NCI-H82 treated with DMSO at 0.1 percent for 48 hours (cell line): Measurements from ENCODE around the gene CRY2.

Experiments used
- DNase-seq: peaks from one replicate; lab custom pipeline; 2025; ENCODE audit not compliant: unreplicated experiment; lab: John Stamatoyannopoulos, UW

Gene CRY2

GRCh38 chr11:45929486-45930030, 82.3 kb downstream of the CRY2 start:
- no peak for DNase-seq

GRCh38 chr11:45930031-45930794, 82.9 kb downstream of the CRY2 start:
- DNase-seq: no peak

DNA sequence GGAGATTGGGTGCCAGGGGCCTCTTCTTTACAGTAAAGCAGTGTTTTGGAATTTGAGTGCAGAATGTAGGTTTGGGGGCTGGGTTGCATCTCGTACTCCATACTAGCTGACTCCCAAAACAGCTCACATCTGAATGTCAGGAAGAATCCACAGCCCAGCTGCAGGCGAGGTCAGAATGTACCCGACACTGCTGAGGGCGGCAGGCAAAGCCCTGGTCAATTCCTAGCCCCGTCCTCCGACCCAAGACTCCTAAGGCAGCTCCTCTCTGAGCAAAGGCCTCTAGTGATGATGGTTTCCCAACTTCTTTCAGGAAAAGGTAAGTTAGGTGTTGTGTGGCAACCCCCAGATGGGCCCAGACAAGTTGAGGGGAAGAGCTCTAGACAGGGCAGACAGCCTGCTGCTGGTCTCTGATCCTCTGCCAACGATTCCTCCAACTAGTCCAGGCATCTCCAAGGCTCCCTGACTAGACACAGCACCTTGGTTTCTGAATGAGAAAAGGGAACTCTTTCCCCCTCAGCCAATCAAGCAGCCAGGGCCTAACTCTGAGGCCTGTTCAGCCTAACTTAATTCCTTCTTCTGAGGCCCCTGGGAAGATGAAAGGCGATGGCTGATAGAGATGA, 83.8 kb downstream of the CRY2 start:
- no peak for DNase-seq

DNA sequence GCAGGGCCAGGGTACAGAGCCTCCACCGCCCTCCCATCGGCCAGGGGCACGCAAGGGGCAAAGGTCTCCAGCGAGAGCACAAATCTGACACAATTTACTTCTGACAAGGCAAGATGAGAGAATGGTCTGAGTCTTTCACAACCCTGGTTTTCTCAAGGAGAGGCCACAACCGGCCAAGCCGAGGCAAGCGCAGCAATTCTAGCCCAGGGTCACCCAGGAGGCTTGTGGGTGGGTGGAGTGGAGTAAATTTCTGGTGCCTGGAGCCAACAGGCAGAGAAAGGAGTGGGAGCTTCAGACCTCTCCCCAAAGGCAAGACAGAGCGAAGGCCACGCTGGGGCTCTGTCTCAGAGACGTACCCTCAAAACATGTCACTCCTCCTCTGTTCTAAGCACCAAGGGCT, 84.5 kb downstream of the CRY2 start:
- DNase-seq: no peak

- no peak for DNase-seq
Observed at GRCh38 chr11:45932217-45932616, 84.9 kb downstream of the CRY2 start.
